T-helper 9 cell (primary cell): ENCODE measurements around the gene SERPINB1.
A peak's percentile ranks its signal among the peaks of the same experiment; 100 is the strongest.

Experiments used
- DNase-seq: peaks from one replicate; pipeline ENCODE4 v3.0.0-alpha.2; 2020

SERPINB1 gene

GRCh38 chr6:2790588-2791449 is 50.8 kb downstream of the SERPINB1 start:
- DNase-seq = peak; percentile 16

GRCh38 chr6:2786269-2786668 is 55.4 kb downstream of the SERPINB1 start:
- DNase-seq = no peak

- DNase-seq = no peak
These were observed 56.7 kb downstream of the SERPINB1 start for GRCh38 chr6:2784930-2785329.

GRCh38 chr6:2784061-2784460 is 57.6 kb downstream of the SERPINB1 start:
- no peak for DNase-seq

- DNase-seq = no peak
These were observed 58.3 kb downstream of the SERPINB1 start for GRCh38 chr6:2783188-2783963.

- no peak for DNase-seq
These were observed 58.9 kb downstream of the SERPINB1 start for GRCh38 chr6:2782825-2783187.

- DNase-seq = no peak
These were observed 59.3 kb downstream of the SERPINB1 start for GRCh38 chr6:2782356-2782708.
